IPS DF 19.7 (cell line): ENCODE results near the gene CSNK1D.

ENCODE experiments used
- DNase-seq: peaks from one replicate; pipeline ENCODE4 v3.0.0-alpha.2; 2013; ENCODE audit warnings: low read depth, low spot score

The CSNK1D gene

DNA sequence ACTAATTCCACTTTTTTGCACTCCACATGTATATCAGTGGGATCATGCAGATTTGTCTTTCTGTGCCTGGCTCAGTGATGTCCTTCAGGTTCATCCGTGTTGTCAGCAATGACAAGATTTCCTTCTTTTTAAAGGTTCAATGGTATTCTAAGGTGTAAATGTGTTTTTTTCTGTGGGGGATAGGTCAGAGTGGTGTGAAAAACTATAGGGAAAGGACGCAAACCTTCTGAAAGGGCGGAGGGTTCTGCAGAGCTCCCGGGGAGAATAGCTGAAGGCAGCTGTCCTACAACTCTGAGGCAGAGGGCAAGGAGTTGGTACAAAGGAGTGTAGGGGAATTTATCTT lies 21.9 kb upstream of the CSNK1D start:
- no peak for DNase-seq

- no peak for DNase-seq
Measured at GRCh38 chr17:82294064-82294773, 20.7 kb upstream of the CSNK1D start.

- peak; percentile 98 for DNase-seq
Measured at GRCh38 chr17:82292251-82293154, 19.0 kb upstream of the CSNK1D start.

- DNase-seq: no peak
Measured at GRCh38 chr17:82291582-82292250, 18.2 kb upstream of the CSNK1D start.

DNA sequence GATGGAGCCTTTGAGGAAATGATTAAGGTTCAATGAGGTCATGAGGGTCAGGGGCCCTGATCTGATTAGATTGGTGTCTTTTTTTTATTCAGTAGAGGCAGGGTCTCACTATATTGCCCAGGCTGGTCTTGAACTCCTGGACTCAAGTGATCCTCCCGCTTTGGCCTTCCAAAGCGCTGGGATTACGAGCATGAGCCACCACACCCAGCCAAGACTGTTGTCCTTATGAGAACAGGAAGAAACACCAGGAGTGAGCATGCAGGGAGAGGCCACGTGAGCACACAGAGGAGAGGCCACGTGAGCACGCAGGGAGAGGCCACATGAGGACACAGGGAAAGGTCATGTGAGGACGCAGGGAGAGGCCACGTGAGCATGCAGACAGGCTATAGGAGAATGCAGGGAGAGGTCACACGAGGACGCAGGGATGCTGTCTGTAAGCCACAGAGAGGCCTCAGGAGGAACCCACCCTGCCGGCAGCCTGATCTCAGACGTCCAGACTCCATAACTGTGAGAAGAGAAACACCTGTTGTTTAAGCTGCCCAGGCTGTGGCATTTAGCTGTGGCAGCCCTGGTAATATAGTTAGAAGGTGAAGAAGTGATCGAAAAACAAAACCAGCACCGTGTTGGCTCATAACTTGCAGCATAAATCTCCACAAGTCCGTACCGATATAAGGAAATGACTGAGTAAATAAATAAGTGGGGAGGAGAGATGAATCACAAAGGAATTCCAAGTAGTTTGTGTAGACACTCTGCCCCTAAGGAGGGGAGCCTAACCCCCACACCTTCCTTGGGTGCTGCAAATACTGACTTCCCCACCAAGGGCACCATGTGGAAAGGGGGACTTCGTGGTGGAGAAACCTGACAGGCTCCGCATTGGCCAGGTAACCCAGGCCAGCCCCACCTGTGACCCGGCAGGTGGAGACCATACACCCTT lies 14.6 kb upstream of the CSNK1D start:
- no peak for DNase-seq

GRCh38 chr17:82287013-82287867 lies 13.7 kb upstream of the CSNK1D start:
- DNase-seq: no peak

DNA sequence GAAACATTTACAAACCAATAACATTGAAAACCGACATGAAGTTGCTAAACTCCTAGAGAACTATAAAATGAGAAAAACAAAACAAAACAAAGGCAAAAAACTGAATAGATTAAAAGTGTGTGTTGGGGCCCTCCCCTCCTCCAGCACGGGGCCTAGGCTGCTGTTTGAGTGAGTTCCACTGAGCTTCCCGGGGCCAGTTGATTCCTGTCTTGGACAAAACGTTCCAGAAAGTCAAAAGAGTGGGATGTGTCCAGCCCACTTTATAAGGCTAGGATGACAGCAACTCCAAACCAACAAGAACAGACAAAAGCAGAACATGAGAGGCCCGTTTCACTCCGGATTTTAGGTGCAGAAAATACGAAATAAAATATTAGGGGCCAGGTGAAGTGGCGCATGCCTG lies 11.6 kb upstream of the CSNK1D start:
- DNase-seq: no peak

- no peak for DNase-seq
Measured at GRCh38 chr17:82283208-82283749, 9.8 kb upstream of the CSNK1D start.

- no peak for DNase-seq
Measured at GRCh38 chr17:82282239-82283207, 9.0 kb upstream of the CSNK1D start.

GRCh38 chr17:82281502-82282238 lies 8.2 kb upstream of the CSNK1D start:
- DNase-seq: no peak

DNA sequence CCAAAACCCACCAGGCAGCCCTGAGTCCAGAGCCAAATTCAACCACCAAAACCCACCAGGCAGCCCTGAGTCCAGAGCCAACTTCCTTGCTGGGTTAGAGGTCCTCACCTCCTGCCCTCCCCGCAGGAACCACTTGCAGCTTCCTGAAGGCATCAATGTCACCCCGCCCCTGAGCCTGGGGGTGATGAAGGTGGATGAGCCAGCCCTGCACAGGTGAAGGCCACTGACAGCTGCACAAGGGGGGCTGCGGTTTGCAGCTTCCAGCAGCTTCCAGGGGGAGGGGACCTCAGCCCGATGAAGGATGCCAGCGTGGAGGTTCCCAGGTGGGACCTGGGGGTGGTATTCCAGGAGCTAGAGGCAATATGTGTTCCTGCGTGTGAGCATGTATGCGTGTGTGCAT lies 7.6 kb upstream of the CSNK1D start:
- DNase-seq: no peak

DNA sequence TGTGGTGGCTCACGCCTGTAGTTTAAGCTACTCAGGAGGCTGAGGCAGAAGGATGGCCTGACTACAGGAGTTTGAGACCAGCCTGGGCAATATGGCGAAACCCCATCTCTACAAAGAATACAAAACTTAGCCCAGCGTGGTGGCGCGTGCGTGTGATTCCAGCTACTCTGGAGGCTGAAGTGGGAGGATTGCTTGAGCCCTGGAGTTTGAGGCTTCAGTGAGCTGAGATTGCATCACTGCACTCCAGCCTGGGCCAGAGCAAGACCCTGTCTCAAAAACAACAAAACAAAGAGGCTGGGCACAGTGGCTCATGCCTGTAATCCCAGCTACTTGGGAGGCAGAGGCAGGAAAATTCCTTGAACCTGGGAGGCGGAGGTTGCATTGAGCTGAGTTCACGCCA lies 7.0 kb upstream of the CSNK1D start:
- DNase-seq: no peak

DNA sequence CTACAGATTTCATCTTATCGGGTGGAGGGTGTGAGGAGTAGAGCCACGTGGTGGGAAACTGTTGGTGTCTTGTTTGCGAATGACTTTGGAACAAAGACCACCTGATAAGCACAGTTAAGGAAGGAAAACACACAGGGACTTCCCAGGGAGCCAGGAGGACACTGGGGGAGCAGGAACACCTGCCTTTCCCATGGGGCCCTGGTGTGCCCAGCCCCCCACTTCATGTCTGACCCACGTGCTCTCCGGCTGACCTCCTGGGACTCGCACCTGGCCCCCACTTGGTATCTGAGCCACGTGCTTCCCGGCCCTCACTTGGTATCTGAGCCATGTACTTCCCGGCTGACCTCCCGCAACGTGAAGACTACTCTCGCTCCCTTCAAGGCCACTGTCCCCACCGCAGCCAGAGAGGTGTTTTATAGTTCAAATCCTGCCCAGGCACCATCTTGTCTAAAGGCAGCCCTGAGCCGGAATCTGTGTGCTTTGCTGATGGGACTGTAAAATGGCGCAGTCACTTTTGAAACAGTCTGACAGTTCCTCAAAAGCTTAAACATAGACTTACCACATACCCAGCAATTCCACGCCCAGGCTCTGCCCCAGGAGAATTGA lies 5.4 kb upstream of the CSNK1D start:
- no peak for DNase-seq

DNA sequence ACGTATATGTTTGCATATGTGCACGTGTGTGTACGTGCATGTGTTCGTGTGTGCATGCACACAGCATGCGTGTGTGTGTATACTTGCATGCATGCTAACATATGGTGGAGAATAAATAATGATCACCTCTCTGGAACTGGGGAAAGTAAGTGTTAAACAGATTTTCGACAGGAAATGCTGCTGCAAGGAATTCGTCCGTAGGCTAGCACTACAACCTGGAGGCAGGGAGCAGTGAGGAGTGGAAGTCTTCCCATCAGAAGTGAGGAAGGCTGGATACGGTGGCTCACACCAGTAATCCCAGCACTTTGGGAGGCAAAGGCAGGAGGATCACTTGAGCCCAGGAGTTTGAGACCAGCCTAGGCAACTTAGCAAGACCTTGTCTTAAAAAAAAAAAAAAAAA lies 4.8 kb upstream of the CSNK1D start:
- DNase-seq: no peak

DNA sequence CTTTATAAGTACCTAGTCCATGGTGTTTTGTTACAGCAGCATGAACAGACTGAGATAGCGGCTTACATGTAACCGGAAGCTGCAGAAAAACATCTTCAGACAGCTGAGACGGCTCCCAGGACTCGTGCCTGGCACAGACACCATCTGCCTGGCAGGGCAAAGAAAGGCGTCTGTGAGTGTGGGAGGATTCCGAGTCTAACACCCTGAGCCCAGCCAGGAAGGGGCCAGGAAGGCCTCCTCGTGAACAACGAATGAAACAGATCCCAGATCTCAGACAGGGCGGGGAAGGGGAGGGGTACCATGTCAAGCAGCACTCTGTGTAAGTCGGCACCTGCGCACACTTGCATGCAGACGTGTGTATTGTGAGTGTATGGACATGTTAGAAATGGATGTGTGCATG lies 4.4 kb upstream of the CSNK1D start:
- DNase-seq: no peak

DNA sequence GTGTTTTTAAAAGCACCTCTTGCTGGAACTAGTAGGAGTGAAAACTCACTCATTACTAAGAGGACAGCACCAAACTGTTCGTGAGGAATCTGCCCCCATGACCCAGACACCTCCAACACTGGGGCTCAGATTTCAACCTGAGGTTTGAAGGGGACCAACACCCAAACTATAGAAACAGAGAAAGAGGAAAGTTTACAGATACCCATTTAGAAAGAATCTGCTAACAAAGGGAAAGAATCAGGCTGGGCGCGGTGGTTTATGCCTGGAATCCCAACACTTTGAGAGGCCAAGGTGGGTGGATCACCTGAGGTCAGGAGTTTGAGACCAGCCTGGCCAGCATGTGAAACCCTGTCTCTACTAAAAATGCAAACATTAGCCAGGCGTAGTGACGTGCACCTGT lies 3.4 kb upstream of the CSNK1D start:
- no peak for DNase-seq

- no peak for DNase-seq
Measured at GRCh38 chr17:82275326-82275725, 1.8 kb upstream of the CSNK1D start.
